NCI-H1694 (cell line): ENCODE results near the gene UNC13C.

Source experiments
- DNase-seq: peaks from one replicate; lab custom pipeline; 2025; lab: John Stamatoyannopoulos, UW

UNC13C gene

GRCh38 chr15:54119051-54119450, 140.8 kb downstream of the UNC13C start:
- DNase-seq: no peak

GRCh38 chr15:54120949-54121463, 142.8 kb downstream of the UNC13C start:
- DNase-seq: no peak

- no peak for DNase-seq
These were observed 149.3 kb downstream of the UNC13C start for GRCh38 chr15:54127574-54127973.

GRCh38 chr15:54131410-54131809, 153.2 kb downstream of the UNC13C start:
- no peak for DNase-seq

- no peak for DNase-seq
These were observed 170.9 kb downstream of the UNC13C start for GRCh38 chr15:54149115-54149531.

- no peak for DNase-seq
These were observed 172.0 kb downstream of the UNC13C start for GRCh38 chr15:54150255-54150654.

- DNase-seq: no peak
These were observed 180.8 kb downstream of the UNC13C start for GRCh38 chr15:54159012-54159411.

- no peak for DNase-seq
These were observed 209.1 kb downstream of the UNC13C start for GRCh38 chr15:54187325-54187724.

GRCh38 chr15:54197995-54198394, 219.8 kb downstream of the UNC13C start:
- DNase-seq: no peak

GRCh38 chr15:54206586-54207321, 228.5 kb downstream of the UNC13C start:
- DNase-seq: no peak

- DNase-seq: no peak
These were observed 230.5 kb downstream of the UNC13C start for GRCh38 chr15:54208786-54209185.

GRCh38 chr15:54212635-54213034, 234.4 kb downstream of the UNC13C start:
- DNase-seq: no peak

- DNase-seq: no peak
These were observed 248.2 kb downstream of the UNC13C start for GRCh38 chr15:54226455-54226854.

GRCh38 chr15:54227569-54227968, 249.3 kb downstream of the UNC13C start:
- no peak for DNase-seq

GRCh38 chr15:54250326-54250725, 272.1 kb downstream of the UNC13C start:
- DNase-seq: no peak

- DNase-seq: no peak
These were observed 277.9 kb downstream of the UNC13C start for GRCh38 chr15:54256190-54256589.

GRCh38 chr15:54273928-54274327, 295.7 kb downstream of the UNC13C start:
- DNase-seq: no peak

- DNase-seq: no peak
These were observed 299.6 kb downstream of the UNC13C start for GRCh38 chr15:54277834-54278233.

GRCh38 chr15:54280726-54281125, 302.5 kb downstream of the UNC13C start:
- no peak for DNase-seq

GRCh38 chr15:54282228-54282836, 304.1 kb downstream of the UNC13C start:
- no peak for DNase-seq

GRCh38 chr15:54288049-54288448, 309.8 kb downstream of the UNC13C start:
- DNase-seq: no peak

GRCh38 chr15:54289590-54290136, 311.4 kb downstream of the UNC13C start:
- DNase-seq: no peak

- DNase-seq: no peak
These were observed 320.2 kb downstream of the UNC13C start for GRCh38 chr15:54298396-54298795.
